Fibroblast of pulmonary artery (primary cell): Measurements from ENCODE around the gene RPGRIP1.

ENCODE experiments used
- DNase-seq: peaks from one replicate; pipeline ENCODE4 v3.0.0-alpha.2; 2010; ENCODE audit warnings: low read depth
- H3K4me3 ChIP-seq: replicated peaks from 2 replicates; pipeline ENCODE4 v1.5.1; 2011; ENCODE audit warnings: low read depth, mild to moderate bottlenecking, control low read depth, low read length, moderate library complexity
- TF ChIP-seq, protein P1 (sequence below): IDR thresholded peaks from 2 replicates; pipeline ENCODE4 v1.5.1; 2011; ENCODE audit warnings: mild to moderate bottlenecking, control low read depth, low read length, inconsistent platforms; ENCODE audit errors: missing control alignments

RPGRIP1 gene

DNA sequence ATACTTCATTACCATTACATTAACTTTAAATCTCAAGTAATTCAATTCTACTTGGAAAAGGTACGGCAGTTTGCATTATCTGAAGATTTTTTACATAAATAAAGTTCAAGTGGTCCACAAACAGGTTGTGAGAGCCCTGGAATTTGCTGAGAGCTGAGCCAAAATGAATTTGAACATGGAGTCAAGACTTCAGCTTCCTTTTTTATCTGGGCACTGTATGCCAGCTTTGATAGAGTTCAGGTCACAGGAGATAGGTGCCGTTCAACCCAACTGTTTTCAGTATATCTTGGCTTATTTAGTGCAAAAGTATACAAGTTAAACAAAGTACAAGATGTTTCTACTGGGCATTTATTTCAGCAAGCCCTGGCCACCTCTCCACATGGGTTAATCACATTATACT is 39.5 kb upstream of the RPGRIP1 start:
- H3K4me3 ChIP-seq, result no peak overlapping the region
- DNase-seq, result no peak
- TF ChIP-seq, protein P1, sequence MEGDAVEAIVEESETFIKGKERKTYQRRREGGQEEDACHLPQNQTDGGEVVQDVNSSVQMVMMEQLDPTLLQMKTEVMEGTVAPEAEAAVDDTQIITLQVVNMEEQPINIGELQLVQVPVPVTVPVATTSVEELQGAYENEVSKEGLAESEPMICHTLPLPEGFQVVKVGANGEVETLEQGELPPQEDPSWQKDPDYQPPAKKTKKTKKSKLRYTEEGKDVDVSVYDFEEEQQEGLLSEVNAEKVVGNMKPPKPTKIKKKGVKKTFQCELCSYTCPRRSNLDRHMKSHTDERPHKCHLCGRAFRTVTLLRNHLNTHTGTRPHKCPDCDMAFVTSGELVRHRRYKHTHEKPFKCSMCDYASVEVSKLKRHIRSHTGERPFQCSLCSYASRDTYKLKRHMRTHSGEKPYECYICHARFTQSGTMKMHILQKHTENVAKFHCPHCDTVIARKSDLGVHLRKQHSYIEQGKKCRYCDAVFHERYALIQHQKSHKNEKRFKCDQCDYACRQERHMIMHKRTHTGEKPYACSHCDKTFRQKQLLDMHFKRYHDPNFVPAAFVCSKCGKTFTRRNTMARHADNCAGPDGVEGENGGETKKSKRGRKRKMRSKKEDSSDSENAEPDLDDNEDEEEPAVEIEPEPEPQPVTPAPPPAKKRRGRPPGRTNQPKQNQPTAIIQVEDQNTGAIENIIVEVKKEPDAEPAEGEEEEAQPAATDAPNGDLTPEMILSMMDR, result no peak

DNA sequence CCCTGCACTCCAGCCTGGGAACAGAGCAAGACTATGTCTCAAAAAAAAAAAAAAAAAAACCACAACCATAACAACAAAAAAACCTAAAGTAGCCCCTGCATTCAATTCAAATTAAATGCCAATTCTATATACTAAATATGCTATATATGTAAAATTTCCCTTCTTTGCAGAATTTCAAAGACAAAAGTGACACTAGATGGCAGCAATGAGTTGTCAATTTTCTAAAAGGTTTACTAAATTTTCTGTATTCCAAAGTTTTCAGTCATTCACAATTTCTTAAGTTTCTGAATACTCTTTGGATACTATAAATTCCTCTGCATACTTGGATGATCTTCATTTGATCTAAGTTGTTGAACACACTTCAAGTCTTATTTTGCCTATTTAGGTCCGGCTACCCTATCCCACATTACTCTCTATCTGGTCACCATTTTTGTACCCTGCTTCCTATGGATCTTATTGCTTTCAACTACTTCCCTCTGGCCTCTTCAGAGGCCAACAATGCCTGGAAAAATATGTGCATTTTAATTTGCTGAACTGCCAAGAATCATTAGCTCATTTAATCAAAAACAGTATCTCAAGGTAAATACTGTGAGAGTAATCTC is 38.6 kb upstream of the RPGRIP1 start:
- TF ChIP-seq, protein P1, result peak; percentile 44
- peak; percentile 62 for DNase-seq

DNA sequence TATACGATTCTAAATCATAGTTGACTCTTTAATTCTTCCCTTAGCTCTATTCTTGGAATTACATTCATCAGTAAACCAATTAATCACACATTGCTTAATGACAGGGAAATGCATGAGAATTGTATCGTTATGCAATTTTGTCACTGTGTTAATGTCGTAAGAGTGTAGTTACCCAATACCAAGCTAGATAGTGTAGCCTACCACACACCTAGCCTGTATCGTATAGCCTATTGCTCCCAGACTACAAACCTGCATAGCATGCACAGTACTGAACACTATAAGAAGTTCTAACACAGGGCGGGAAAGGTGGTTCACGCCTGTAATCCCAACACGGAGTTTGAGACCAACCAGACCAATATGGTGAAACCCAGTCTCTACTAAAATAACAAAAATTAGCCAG is 35.3 kb upstream of the RPGRIP1 start:
- no peak overlapping the region for H3K4me3 ChIP-seq
- DNase-seq, result no peak
- TF ChIP-seq, protein P1, result no peak

More for the DNA sequence above, 38.6 kb upstream of the RPGRIP1 start:
- no peak overlapping the region for H3K4me3 ChIP-seq

DNA sequence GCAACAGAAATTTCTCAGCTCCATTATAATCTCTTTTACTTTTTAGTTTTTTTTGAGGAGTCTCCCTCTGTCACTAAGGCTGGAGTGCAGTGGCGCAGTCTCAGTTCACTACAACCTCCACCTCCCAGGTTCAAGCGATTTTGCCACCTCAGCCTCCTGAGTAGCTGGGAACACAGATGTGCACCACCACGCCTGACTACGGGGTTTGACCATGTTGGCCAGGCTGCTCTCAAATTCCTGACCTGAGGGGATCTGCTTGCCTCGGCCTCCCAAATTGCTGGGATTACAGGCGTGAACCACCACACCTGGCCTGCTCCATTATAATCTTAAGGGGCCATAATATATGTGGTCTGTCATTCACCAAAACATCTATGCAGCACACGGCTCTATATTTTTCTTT is 34.1 kb upstream of the RPGRIP1 start:
- TF ChIP-seq, protein P1, result no peak
- DNase-seq, result no peak
- no peak overlapping the region for H3K4me3 ChIP-seq

DNA sequence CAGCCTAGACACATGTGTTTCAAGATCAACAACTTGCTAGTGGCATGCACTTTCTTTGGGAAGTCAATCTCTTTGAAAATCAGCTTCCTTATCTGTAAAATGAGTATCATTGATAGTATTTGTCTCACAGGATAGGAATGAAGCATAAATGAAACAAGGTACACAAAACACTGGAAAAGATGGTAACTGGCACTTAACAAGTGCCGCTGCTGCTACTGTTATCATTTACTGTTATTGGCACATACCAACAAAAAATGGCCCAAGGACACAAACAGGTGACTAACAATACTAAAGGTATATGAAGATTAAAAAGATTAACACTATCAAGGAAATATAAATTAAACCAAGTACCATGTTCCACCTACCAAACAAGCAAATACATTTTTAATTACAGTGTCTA is 31.5 kb upstream of the RPGRIP1 start:
- no peak for DNase-seq
- TF ChIP-seq, protein P1, result no peak
- H3K4me3 ChIP-seq, result no peak overlapping the region

DNA sequence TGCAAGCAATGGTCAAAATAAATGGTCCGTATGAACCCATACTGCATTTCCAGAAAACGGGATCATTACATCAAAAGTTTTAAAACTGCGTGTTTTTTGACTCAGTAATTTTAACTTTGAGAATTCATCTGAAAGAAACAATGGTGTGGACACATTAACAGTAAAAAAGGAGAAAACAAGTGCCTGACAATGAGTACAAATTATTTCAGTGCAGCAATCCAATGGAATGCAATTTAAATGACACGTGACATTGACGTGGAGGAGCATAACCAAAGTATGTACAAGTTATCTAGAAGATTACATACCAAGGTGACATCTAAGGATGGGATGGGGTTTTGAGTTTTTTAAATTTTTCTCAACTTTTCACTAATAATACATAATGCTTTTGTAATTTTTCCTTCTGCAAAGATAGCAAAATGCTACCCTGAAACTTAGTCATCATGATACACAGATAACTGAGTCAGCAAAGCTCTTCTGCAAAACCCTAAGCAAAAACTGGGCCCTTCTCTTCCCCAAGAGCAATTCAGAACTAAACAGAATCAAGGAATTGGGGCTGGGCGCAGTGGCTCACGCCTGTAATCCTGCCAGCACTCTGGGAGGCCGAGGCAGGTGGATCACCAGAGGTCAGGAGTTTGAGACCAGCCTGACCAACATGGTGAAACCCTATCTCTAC is 31.0 kb upstream of the RPGRIP1 start:
- no peak overlapping the region for H3K4me3 ChIP-seq
- DNase-seq, result no peak
- TF ChIP-seq, protein P1, result no peak

DNA sequence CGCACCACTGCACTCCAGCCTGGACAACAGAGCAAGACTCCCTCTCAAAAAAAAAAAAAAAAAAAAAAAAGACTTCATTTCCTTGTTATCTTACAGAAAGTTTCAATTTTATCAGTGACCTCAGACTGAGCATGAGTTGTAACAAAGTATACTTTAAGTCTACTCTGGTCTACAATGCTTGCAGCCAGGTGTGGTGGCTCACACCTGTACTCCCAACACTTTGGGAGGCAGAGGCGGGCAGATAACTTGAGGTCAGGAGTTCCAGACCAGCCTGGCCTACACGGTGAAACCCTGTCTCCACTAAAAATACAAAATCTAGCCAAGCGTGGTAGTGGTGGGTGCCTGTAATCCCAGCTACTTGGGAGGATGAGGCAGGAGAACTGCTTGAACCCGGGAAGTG is 28.7 kb upstream of the RPGRIP1 start:
- no peak overlapping the region for H3K4me3 ChIP-seq
- TF ChIP-seq, protein P1, result no peak

More for the DNA sequence above, 28.7 kb upstream of the RPGRIP1 start:
- no peak for DNase-seq
